GM21526 (cell line): ENCODE results near the gene FAM107B.
A peak's percentile ranks its signal among the peaks of the same experiment; 100 is the strongest.

ENCODE experiments used
- ATAC-seq: cut with Tn5 transposase; IDR thresholded peaks from one replicate; pipeline ENCODE4 v1.9.1; 2021; ENCODE audit warnings: moderate library complexity; ENCODE audit not compliant: unreplicated experiment, low FRiP score

FAM107B gene

GRCh38 chr10:14585287-14586193 is 189.2 kb downstream of the FAM107B start:
- ATAC-seq = no peak

- ATAC-seq = no peak
Measured at GRCh38 chr10:14584661-14585060, 190.0 kb downstream of the FAM107B start.

- no peak for ATAC-seq
Measured at GRCh38 chr10:14583967-14584366, 190.7 kb downstream of the FAM107B start.

- peak; percentile 52 for ATAC-seq
Measured at GRCh38 chr10:14583252-14583651, 191.4 kb downstream of the FAM107B start.

- ATAC-seq = no peak
Measured at GRCh38 chr10:14581553-14582321, 193.0 kb downstream of the FAM107B start.

- no peak for ATAC-seq
Measured at GRCh38 chr10:14580671-14581332, 193.9 kb downstream of the FAM107B start.

GRCh38 chr10:14579405-14579804 is 195.3 kb downstream of the FAM107B start:
- no peak for ATAC-seq

GRCh38 chr10:14578060-14578952 is 196.4 kb downstream of the FAM107B start:
- ATAC-seq = no peak

- ATAC-seq = no peak
Measured at GRCh38 chr10:14574885-14575284, 199.8 kb downstream of the FAM107B start.

- ATAC-seq = no peak
Measured at GRCh38 chr10:14574291-14574690, 200.4 kb downstream of the FAM107B start.

GRCh38 chr10:14573666-14574261 is 200.9 kb downstream of the FAM107B start:
- no peak for ATAC-seq

GRCh38 chr10:14572811-14573210 is 201.9 kb downstream of the FAM107B start:
- ATAC-seq = no peak

- ATAC-seq = no peak
Measured at GRCh38 chr10:14571866-14572507, 202.7 kb downstream of the FAM107B start.

GRCh38 chr10:14570800-14571199 is 203.9 kb downstream of the FAM107B start:
- no peak for ATAC-seq

- no peak for ATAC-seq
Measured at GRCh38 chr10:14569274-14570060, 205.2 kb downstream of the FAM107B start.

GRCh38 chr10:14567421-14567820 is 207.3 kb downstream of the FAM107B start:
- ATAC-seq = no peak

- no peak for ATAC-seq
Measured at GRCh38 chr10:14566498-14566897, 208.2 kb downstream of the FAM107B start.

- ATAC-seq = no peak
Measured at GRCh38 chr10:14565199-14565598, 209.5 kb downstream of the FAM107B start.
